Lower lobe of right lung (tissue), 2 donors: ENCODE measurements around the gene ZNF236. TPM values are rescaled to one million over a fixed set of nuclear protein-coding genes. Genes with fewer than 3 reads are reported as not detected.

ENCODE experiments used
- ATAC-seq, 2 donors: fragments of 200-7000 bp; cut with Tn5 transposase; one replicate each; pipeline ENCODE4 v1.9.1; 2020 to 2022; ENCODE audit warnings: mild to moderate bottlenecking in 2 of 2, moderate library complexity in 2 of 2
- DNase-seq: peaks from one replicate; pipeline ENCODE4 v3.0.0-alpha.2; 2020
- H3K27ac ChIP-seq: fragments of 200-600 bp; one replicate; pipeline ENCODE4 v1.8.0; 2022
- H3K27me3 ChIP-seq: fragments of 200-600 bp; one replicate; pipeline ENCODE4 v1.8.0; 2022; ENCODE audit warnings: low read depth
- H3K36me3 ChIP-seq: fragments of 200-600 bp; one replicate; pipeline ENCODE4 v1.8.0; 2022; ENCODE audit warnings: mild to moderate bottlenecking
- H3K4me1 ChIP-seq: fragments of 200-600 bp; one replicate; pipeline ENCODE4 v1.8.0; 2022
- H3K4me3 ChIP-seq: fragments of 200-600 bp; one replicate; pipeline ENCODE4 v1.8.0; 2022; ENCODE audit warnings: mild to moderate bottlenecking
- H3K9me3 ChIP-seq: fragments of 200-600 bp; one replicate; pipeline ENCODE4 v1.8.0; 2022
- CTCF ChIP-seq: fragments of 200-600 bp; IDR thresholded peaks from one replicate; pipeline ENCODE4 v1.8.0; 2022; ENCODE audit warnings: antibody characterized with exemption, mild to moderate bottlenecking
- intact Hi-C: fragments of 100-400 bp; cut with DNase I; formaldehyde crosslinking; loops from one replicate; pipeline ENCODE4 v1.11.0; 2022
- total RNA-seq: library from RNA; stranded (reverse); fragmentation: NEBNext Ultra II Directional; extraction: Animal tissue kit (Norgen Biotek cat#: 25700); gene quantifications from one replicate; pipeline ENCODE4 v1.2.1, GENCODE V29; 2021
- donor health status: DM: no; HTN: yes; CAD: no; lungs with severe emphysema.

Gene ZNF236
- total RNA-seq, 1 donor from 2014 or later: 18.0 TPM

- Histone ChIP-seq H3K27me3 (no peaks in the 10 kb centered on the region), H3K36me3 (peaks cover 88% of the 10 kb centered on the region), H3K9me3 (no peaks in the 10 kb centered on the region), H3K4me3 (no peak overlapping the region), H3K4me1 (no peaks in the 10 kb centered on the region), H3K27ac (no peak overlapping the region)
- no peak for TF ChIP-seq CTCF
- intact Hi-C loops: no loop called here
- no peak for DNase-seq
- ATAC-seq: no peak
Measured at GRCh38 chr18:76885001-76885400, 62.6 kb downstream of the ZNF236 start.

- DNase-seq (no peak), ATAC-seq (no peak)
- Histone ChIP-seq H3K36me3 (peaks cover 79% of the 10 kb centered on the region), H3K27me3 (no peaks in the 10 kb centered on the region), H3K4me3 (no peak overlapping the region), H3K27ac (no peak overlapping the region), H3K4me1 (no peaks in the 10 kb centered on the region), H3K9me3 (no peaks in the 10 kb centered on the region)
- intact Hi-C loops: no loop called here
- no peak for TF ChIP-seq CTCF
Measured at GRCh38 chr18:76886112-76886511, 63.8 kb downstream of the ZNF236 start.

- Histone ChIP-seq H3K36me3 (peaks cover 58% of the 10 kb centered on the region), H3K27me3 (no peaks in the 10 kb centered on the region), H3K9me3 (no peaks in the 10 kb centered on the region), H3K27ac (no peak overlapping the region), H3K4me3 (no peak overlapping the region), H3K4me1 (no peaks in the 10 kb centered on the region)
- intact Hi-C loops: no loop called here
- ATAC-seq: no peak
- DNase-seq: no peak
- no peak for TF ChIP-seq CTCF
Measured at GRCh38 chr18:76889091-76889699, 66.8 kb downstream of the ZNF236 start.

GRCh38 chr18:76892832-76893231, 70.5 kb downstream of the ZNF236 start:
- no peak for TF ChIP-seq CTCF
- no peak for DNase-seq
- intact Hi-C loops: no loop called here
- H3K9me3 ChIP-seq: no peaks in the 10 kb centered on the region
- no peak overlapping the region for H3K27ac ChIP-seq
- H3K4me1 ChIP-seq: no peaks in the 10 kb centered on the region
- peaks cover 60% of the 10 kb centered on the region for H3K36me3 ChIP-seq
- no peak for ATAC-seq
- H3K4me3 ChIP-seq: no peak overlapping the region
- H3K27me3 ChIP-seq: no peaks in the 10 kb centered on the region

- H3K4me1 ChIP-seq: no peaks in the 10 kb centered on the region
- ATAC-seq: no peak
- no peak overlapping the region for H3K4me3 ChIP-seq
- no peaks in the 10 kb centered on the region for H3K9me3 ChIP-seq
- H3K27ac ChIP-seq: no peak overlapping the region
- DNase-seq: no peak
- H3K36me3 ChIP-seq: peaks cover 64% of the 10 kb centered on the region
- intact Hi-C loops: no loop called here
- TF ChIP-seq CTCF: no peak
- H3K27me3 ChIP-seq: no peaks in the 10 kb centered on the region
Measured at GRCh38 chr18:76894566-76895346, 72.4 kb downstream of the ZNF236 start.
